COR-L47 (cell line): Measurements from ENCODE around the gene EMP3.
"Not testable (repeated sequence)": the region's sequence is repeated elsewhere in the genome, so short reads cannot be mapped to it uniquely, and the experiment has no call there.

Experiments
- DNase-seq: peaks from one replicate; lab custom pipeline; 2025; lab: John Stamatoyannopoulos, UW

The EMP3 gene

GRCh38 chr19:48348045-48348444, 22.7 kb downstream of the EMP3 start:
- no peak for DNase-seq

GRCh38 chr19:48348737-48349136, 23.4 kb downstream of the EMP3 start:
- no peak for DNase-seq

- DNase-seq, result no peak
These were observed 25.5 kb downstream of the EMP3 start for GRCh38 chr19:48350856-48351255.

GRCh38 chr19:48351341-48351752, 26.0 kb downstream of the EMP3 start:
- peak; percentile 33 for DNase-seq

GRCh38 chr19:48353677-48354076, 28.3 kb downstream of the EMP3 start:
- DNase-seq, result no peak

- DNase-seq, result no peak
These were observed 29.1 kb downstream of the EMP3 start for GRCh38 chr19:48354332-48354992.

GRCh38 chr19:48355365-48355954, 30.1 kb downstream of the EMP3 start:
- DNase-seq, result no peak

- DNase-seq, result no peak
These were observed 33.8 kb downstream of the EMP3 start for GRCh38 chr19:48359123-48359522.

- no peak for DNase-seq
These were observed 36.6 kb downstream of the EMP3 start for GRCh38 chr19:48361912-48362311.

GRCh38 chr19:48362716-48363499, 37.6 kb downstream of the EMP3 start:
- peak; percentile 98 for DNase-seq

GRCh38 chr19:48363500-48363809, 38.1 kb downstream of the EMP3 start:
- DNase-seq, result no peak

- DNase-seq, result peak; percentile 100
These were observed 38.7 kb downstream of the EMP3 start, which contains the start of the genes SYNGR4 and TMEM143 for GRCh38 chr19:48363810-48364597. Gene SYNGR4 (plus strand): TSS chr19:48364367. CDS start chr19:48365843, 1,476 bp downstream. Gene TMEM143 (minus strand): TSS chr19:48363940. CDS start chr19:48363920, 20 bp downstream.

- DNase-seq, result no peak
These were observed 39.4 kb downstream of the EMP3 start for GRCh38 chr19:48364598-48365348.

- DNase-seq, result no peak
These were observed 40.2 kb downstream of the EMP3 start for GRCh38 chr19:48365602-48366001.

GRCh38 chr19:48367855-48368254, 42.5 kb downstream of the EMP3 start:
- no peak for DNase-seq

GRCh38 chr19:48368936-48369335, 43.6 kb downstream of the EMP3 start:
- DNase-seq, result no peak

- DNase-seq, result no peak
These were observed 45.6 kb downstream of the EMP3 start for GRCh38 chr19:48370955-48371354.

GRCh38 chr19:48371367-48371766, 46.0 kb downstream of the EMP3 start:
- DNase-seq, result no peak

GRCh38 chr19:48371771-48372170, 46.4 kb downstream of the EMP3 start:
- not testable (repeated sequence) for DNase-seq

- peak; percentile 77 for DNase-seq
These were observed 47.6 kb downstream of the EMP3 start for GRCh38 chr19:48372904-48373303.

- DNase-seq, result no peak
These were observed 48.2 kb downstream of the EMP3 start for GRCh38 chr19:48373567-48373966.

- no peak for DNase-seq
These were observed 52.8 kb downstream of the EMP3 start for GRCh38 chr19:48378194-48378570.
